HepG2 (cell line): ENCODE results near the gene MAP3K4. TPM values are rescaled to one million over a fixed set of nuclear protein-coding genes. Genes with fewer than 3 reads are reported as not detected.
A peak's percentile ranks its signal among the peaks of the same experiment; 100 is the strongest.

Experiments used
- ATAC-seq: fragments of 200-7000 bp; cut with Tn5 transposase; 3 replicates; pipeline ENCODE4 v1.9.1; 2020; ENCODE audit warnings: mild to moderate bottlenecking, moderate library complexity
- BruUV-seq: library from RNA; stranded (reverse); fragments of 400-500 nt; replicated peaks from 2 replicates; lab custom pipeline; 2021; lab: Mats Ljungman, UMichigan
- CTCF ChIA-PET: fragments of 300-600 bp; formaldehyde crosslinking; extraction: SDS; loops from one replicate; lab custom pipeline; 2021; ENCODE audit warnings: low total read pairs, inconsistent platforms, low intra/inter-chr PET ratio; lab: Yijun Ruan, JAX
- POLR2A ChIA-PET: fragments of 350-600 bp; sonication (Branson Sonifier 250); formaldehyde crosslinking; loops from one replicate; lab custom pipeline; 2020; ENCODE audit warnings: antibody characterized with exemption, inconsistent platforms; lab: Yijun Ruan, JAX
- DNase-seq: peaks from one replicate; pipeline ENCODE4 v3.0.0-alpha.2; 2015; ENCODE audit warnings: low spot score
- FAIRE-seq: peaks from 3 replicates; lab custom pipeline; 2011; peaks lifted over from hg19 to GRCh38; lab: Jason Lieb, UNC
- H2AFZ ChIP-seq: one replicate; pipeline ENCODE4 v1.6.1; 2011; ENCODE audit warnings: low read length, inconsistent platforms
- H3K27ac ChIP-seq: fragments of 300-600 bp; 3 replicates; pipeline ENCODE4 v1.8.0; 2011; ENCODE audit warnings: mixed run types, mild to moderate bottlenecking, mixed read lengths, low read length, inconsistent platforms; ENCODE audit not compliant: insufficient read depth; ENCODE audit errors: extremely low read length
- H3K27me3 ChIP-seq, 2 experiments: fragments of 200-600 bp in 1 of 2; 2 replicates in 1 of 2; 3 replicates in 1 of 2; pipeline versions ENCODE4 v1.6.0 to v1.8.0; 2011; ENCODE audit warnings: low read length in 2 of 2, mild to moderate bottlenecking in 2 of 2, moderate library complexity in 2 of 2, inconsistent platforms in 1 of 2; ENCODE audit not compliant: insufficient read depth in 2 of 2, control insufficient read depth in 1 of 2
- H3K36me3 ChIP-seq, 2 experiments: fragments of 200-600 bp in 1 of 2; replicated peaks in 1 of 2; 2 replicates in 1 of 2; 3 replicates in 1 of 2; pipeline versions ENCODE4 v1.5.1 to v1.8.0; 2011; ENCODE audit warnings: low read length in 2 of 2, inconsistent platforms in 1 of 2; ENCODE audit not compliant: insufficient read depth in 2 of 2, control insufficient read depth in 1 of 2
- H3K4me1 ChIP-seq: 2 replicates; pipeline ENCODE4 v1.5.1; 2012; ENCODE audit warnings: low read length, inconsistent platforms; ENCODE audit not compliant: insufficient read depth
- H3K4me2 ChIP-seq: 2 replicates; pipeline ENCODE4 v1.6.0; 2011; ENCODE audit warnings: low read depth, low read length, inconsistent platforms
- H3K4me3 ChIP-seq, 3 experiments: fragments of 200-600 bp in 1 of 3; sonication (generic), shearing (Covaris generic) in 1 of 3; replicated peaks in 1 of 3; 2 replicates each; pipeline ENCODE4 v1.5.1; 2011 to 2016; ENCODE audit warnings: low read length in 3 of 3, inconsistent platforms in 2 of 3, low read depth in 2 of 3, mild to moderate bottlenecking in 2 of 3, control low read depth in 1 of 3, mixed read lengths in 1 of 3; ENCODE audit not compliant: insufficient read depth in 1 of 3
- H3K79me2 ChIP-seq: one replicate; pipeline ENCODE4 v1.6.1; 2011; ENCODE audit warnings: low read length, inconsistent platforms; ENCODE audit not compliant: insufficient read depth
- H3K9ac ChIP-seq: 2 replicates; pipeline ENCODE4 v1.6.0; 2011; ENCODE audit warnings: mild to moderate bottlenecking, low read depth, low read length, inconsistent platforms; ENCODE audit not compliant: insufficient read depth
- H3K9me3 ChIP-seq: 2 replicates; pipeline ENCODE4 v1.5.1; 2012; ENCODE audit warnings: mild to moderate bottlenecking, low read length
- H4K20me1 ChIP-seq: 2 replicates; pipeline ENCODE4 v1.6.0; 2011; ENCODE audit warnings: inconsistent platforms, mild to moderate bottlenecking, low read length, moderate library complexity; ENCODE audit not compliant: insufficient read depth
- GABPB1 ChIP-seq: IDR thresholded peaks from 2 replicates; pipeline ENCODE4 v1.6.1; 2016; ENCODE audit warnings: mild to moderate bottlenecking, missing genetic modification reagents, moderate library complexity, missing compliant biosample characterization
- REST ChIP-seq, 2 experiments: IDR thresholded peaks; 2 replicates each; pipeline ENCODE4 v1.6.1; 2011 to 2012; ENCODE audit warnings: low read length in 2 of 2, borderline replicate concordance in 1 of 2, low read depth in 1 of 2, mild to moderate bottlenecking in 1 of 2, moderate library complexity in 1 of 2
- SETDB1 ChIP-seq: sonication (generic); formaldehyde crosslinking; IDR thresholded peaks from 2 replicates; pipeline ENCODE4 v1.5.1; 2020; ENCODE audit warnings: missing genetic modification reagents, mild to moderate bottlenecking, borderline replicate concordance
- TAF1 ChIP-seq: sonication (generic); formaldehyde crosslinking; IDR thresholded peaks from 2 replicates; pipeline ENCODE4 v1.4.0; 2020; ENCODE audit warnings: missing genetic modification reagents
- ZNF101 ChIP-seq: sonication (generic); formaldehyde crosslinking; IDR thresholded peaks from 2 replicates; pipeline ENCODE4 v1.4.0; 2020; ENCODE audit warnings: mild to moderate bottlenecking, low read depth, missing genetic modification reagents, borderline replicate concordance
- ZNF143 ChIP-seq: sonication (generic); formaldehyde crosslinking; IDR thresholded peaks from 2 replicates; pipeline ENCODE4 v1.4.0; 2020; ENCODE audit warnings: missing genetic modification reagents
- ZNF350 ChIP-seq: sonication (generic); formaldehyde crosslinking; IDR thresholded peaks from 2 replicates; pipeline ENCODE4 v1.4.0; 2020; ENCODE audit warnings: mild to moderate bottlenecking, low read depth, missing genetic modification reagents, borderline replicate concordance
- ZNF790 ChIP-seq: sonication (generic); formaldehyde crosslinking; IDR thresholded peaks from 2 replicates; pipeline ENCODE4 v1.8.0; 2022; ENCODE audit warnings: missing genetic modification reagents, mild to moderate bottlenecking, borderline replicate concordance
- ZSCAN20 ChIP-seq: sonication (generic); formaldehyde crosslinking; IDR thresholded peaks from 2 replicates; pipeline ENCODE4 v1.4.0; 2020; ENCODE audit warnings: missing genetic modification reagents, mild to moderate bottlenecking, borderline replicate concordance
- WGBS: methylation state at CpG from one replicate; pipeline ENCODE4 v1.1.6; 2017; ENCODE audit warnings: low lambda C conversion rate; 5-methylcytosine and 5-hydroxymethylcytosine counted together
- in situ Hi-C: cut with HindIII; loops from 2 replicates; pipeline ENCODE4 v1.10.0; 2017; ENCODE audit warnings: low pct_unique_long_range_greater_than_20kb; ENCODE audit not compliant: extremely low pct_ligation_motif_present
- intact Hi-C: fragments of 100-400 bp; cut with micrococcal nuclease; formaldehyde crosslinking; loops from one replicate; pipeline ENCODE4 v1.10.0; 2022; ENCODE audit not compliant: unreplicated experiment
- polyA plus RNA-seq, 8 experiments: library from polyadenylated mRNA; depleted of rRNA in 3 of 8; stranded (reverse) in 7 of 8; unstranded in 1 of 8; fragments of >200 nt; fragmentation: Illumina TruSeq in 4 of 8; extraction: Trizol in 4 of 8; gene quantifications; 2 replicates each; pipeline versions ENCODE4 v1.2.1 to v1.2.3, GENCODE V29; 2011 to 2016; ENCODE audit warnings: low read depth in 4 of 8, missing spikeins in 1 of 8, mixed read lengths in 1 of 8; ENCODE audit not compliant: insufficient read depth in 1 of 8
- total RNA-seq, 5 experiments: library from RNA; depleted of rRNA; stranded (reverse); fragments of >200 nt; fragmentation: Illumina TruSeq; extraction: Trizol; gene quantifications; 2 replicates each; pipeline ENCODE4 v1.2.3, GENCODE V29; 2016; ENCODE audit warnings: low read depth in 1 of 5
- TF ChIP-seq, protein P1 (sequence below), 2 experiments: sonication (generic) in 1 of 2; formaldehyde crosslinking in 1 of 2; IDR thresholded peaks; 2 replicates each; pipeline versions ENCODE4 v1.4.0 to v1.6.1; 2018 to 2020; ENCODE audit warnings: missing genetic modification reagents in 2 of 2, borderline replicate concordance in 1 of 2, low read depth in 1 of 2, mild to moderate bottlenecking in 1 of 2, missing biosample characterization in 1 of 2
- TF ChIP-seq, protein P2 (sequence below): sonication (generic); formaldehyde crosslinking; IDR thresholded peaks from 2 replicates; pipeline ENCODE4 v1.4.0; 2020; ENCODE audit warnings: mild to moderate bottlenecking, missing genetic modification reagents
- TF ChIP-seq, protein P3 (sequence below): sonication (generic); formaldehyde crosslinking; IDR thresholded peaks from 2 replicates; pipeline ENCODE4 v1.8.1; 2023; ENCODE audit warnings: mild to moderate bottlenecking, moderate library complexity, missing genetic modification reagents

MAP3K4 gene
- total and polyA plus RNA-seq, 2 of the 13 experiments (the other 11 are each of a cell fraction or from before 2014, with no cell fraction given), result 12.9 to 33.6 TPM

- TF ChIP-seq REST (IDR thresholded peaks at IDR 0.05; ENCODE audit: borderline replicate concordance in 1 of 2, low read depth in 1 of 2, low read length in 2 of 2) (peak; percentile 1 to 86), ZSCAN20 (CRISPR knock-in tag) (no peak)
- TF ChIP-seq, all 625 proteins: peak for 3
Observed at GRCh38 chr6:161088676-161089328, 97.2 kb downstream of the MAP3K4 start (continued).

DNA sequence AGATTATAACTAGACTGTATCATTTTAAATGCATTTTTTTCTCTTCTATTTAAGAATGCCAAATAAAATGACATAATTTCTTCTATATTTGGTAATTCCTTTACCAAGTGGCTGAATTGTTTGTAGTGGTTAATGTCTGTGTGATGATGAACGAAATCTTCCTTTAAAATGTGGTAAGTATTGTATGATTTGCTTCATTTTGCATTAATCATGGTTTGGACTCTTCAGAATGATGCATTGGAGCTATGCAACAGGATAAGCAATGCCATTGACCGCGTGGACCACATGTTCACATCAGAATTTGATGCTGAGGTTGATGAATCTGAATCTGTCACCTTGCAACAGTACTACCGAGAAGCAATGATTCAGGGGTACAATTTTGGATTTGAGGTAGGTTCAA is 99.6 kb downstream of the MAP3K4 start:
- no peak for ATAC-seq
- peaks cover 15 to 69% of the 10 kb centered on the region in 2 experiments for H3K36me3 ChIP-seq
- TF ChIP-seq ZNF790 (no peak), GABPB1 (CRISPR knock-in tag) (no peak), ZNF350 (CRISPR knock-in tag) (no peak), ZNF101 (CRISPR knock-in tag) (no peak), ZNF143 (CRISPR knock-in tag) (no peak), TAF1 (CRISPR knock-in tag) (no peak), SETDB1 (CRISPR knock-in tag) (no peak)
- TF ChIP-seq, protein P1, sequence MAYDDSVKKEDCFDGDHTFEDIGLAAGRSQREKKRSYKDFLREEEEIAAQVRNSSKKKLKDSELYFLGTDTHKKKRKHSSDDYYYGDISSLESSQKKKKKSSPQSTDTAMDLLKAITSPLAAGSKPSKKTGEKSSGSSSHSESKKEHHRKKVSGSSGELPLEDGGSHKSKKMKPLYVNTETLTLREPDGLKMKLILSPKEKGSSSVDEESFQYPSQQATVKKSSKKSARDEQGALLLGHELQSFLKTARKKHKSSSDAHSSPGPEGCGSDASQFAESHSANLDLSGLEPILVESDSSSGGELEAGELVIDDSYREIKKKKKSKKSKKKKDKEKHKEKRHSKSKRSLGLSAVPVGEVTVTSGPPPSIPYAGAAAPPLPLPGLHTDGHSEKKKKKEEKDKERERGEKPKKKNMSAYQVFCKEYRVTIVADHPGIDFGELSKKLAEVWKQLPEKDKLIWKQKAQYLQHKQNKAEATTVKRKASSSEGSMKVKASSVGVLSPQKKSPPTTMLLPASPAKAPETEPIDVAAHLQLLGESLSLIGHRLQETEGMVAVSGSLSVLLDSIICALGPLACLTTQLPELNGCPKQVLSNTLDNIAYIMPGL (CRISPR knock-in tag; IDR thresholded peaks at IDR 0.05; ENCODE audit: borderline replicate concordance in 1 of 2, low read depth in 1 of 2), result no peak
- TF ChIP-seq, protein P2, sequence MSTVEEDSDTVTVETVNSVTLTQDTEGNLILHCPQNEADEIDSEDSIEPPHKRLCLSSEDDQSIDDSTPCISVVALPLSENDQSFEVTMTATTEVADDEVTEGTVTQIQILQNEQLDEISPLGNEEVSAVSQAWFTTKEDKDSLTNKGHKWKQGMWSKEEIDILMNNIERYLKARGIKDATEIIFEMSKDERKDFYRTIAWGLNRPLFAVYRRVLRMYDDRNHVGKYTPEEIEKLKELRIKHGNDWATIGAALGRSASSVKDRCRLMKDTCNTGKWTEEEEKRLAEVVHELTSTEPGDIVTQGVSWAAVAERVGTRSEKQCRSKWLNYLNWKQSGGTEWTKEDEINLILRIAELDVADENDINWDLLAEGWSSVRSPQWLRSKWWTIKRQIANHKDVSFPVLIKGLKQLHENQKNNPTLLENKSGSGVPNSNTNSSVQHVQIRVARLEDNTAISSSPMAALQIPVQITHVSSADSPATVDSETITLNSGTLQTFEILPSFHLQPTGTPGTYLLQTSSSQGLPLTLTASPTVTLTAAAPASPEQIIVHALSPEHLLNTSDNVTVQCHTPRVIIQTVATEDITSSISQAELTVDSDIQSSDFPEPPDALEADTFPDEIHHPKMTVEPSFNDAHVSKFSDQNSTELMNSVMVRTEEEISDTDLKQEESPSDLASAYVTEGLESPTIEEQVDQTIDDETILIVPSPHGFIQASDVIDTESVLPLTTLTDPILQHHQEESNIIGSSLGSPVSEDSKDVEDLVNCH (CRISPR knock-in tag), result no peak
- TF ChIP-seq, protein P3, sequence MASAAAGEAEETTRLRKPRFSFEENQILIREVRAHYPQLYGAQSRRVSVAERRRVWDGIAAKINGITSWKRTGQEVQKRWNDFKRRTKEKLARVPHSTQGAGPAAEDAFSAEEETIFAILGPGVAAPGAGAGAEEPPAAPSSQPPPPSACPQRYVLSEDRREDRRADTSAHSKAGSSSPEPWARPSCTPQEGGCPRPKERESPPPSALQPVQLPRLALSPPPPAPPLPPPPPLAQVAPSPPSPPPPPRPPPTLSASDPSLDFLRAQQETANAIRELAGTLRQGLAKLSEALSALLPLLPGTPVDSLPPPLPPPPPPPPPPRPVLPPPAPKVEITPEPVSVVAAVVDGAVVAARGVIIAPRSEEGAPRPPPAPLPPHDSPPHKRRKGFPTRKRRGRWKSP (CRISPR knock-in tag), result no peak

More for the DNA sequence above, 99.6 kb downstream of the MAP3K4 start:
- BruUV-seq, result no TSS peak
- FAIRE-seq, result no peak
- no peak for DNase-seq
- Histone ChIP-seq H3K9ac (no peak overlapping the region), H3K79me2 (no peaks in the 10 kb centered on the region), H3K27ac (no peak overlapping the region), H3K4me1 (no peaks in the 10 kb centered on the region), H2AFZ (no peak overlapping the region), H3K27me3 (no peaks in the 10 kb centered on the region), H3K9me3 (no peaks in the 10 kb centered on the region), H3K4me2 (no peak overlapping the region), H3K4me3 (no peak overlapping the region), H4K20me1 (no peaks in the 10 kb centered on the region)
- ChIA-PET POLR2A (no interaction called here), CTCF (no interaction called here)
- intact Hi-C loops, result loop anchor here (10.0 kb wide), 1 partner anchor 156 kb away; no protein-coding TSS in a partner anchor
- 97% methylated on average over 4 of the region's 4 CpGs for WGBS
- in situ Hi-C loops, result no loop called here
